ENCODE data around the gene IDH2.

- TF ChIP-seq, protein P1, sequence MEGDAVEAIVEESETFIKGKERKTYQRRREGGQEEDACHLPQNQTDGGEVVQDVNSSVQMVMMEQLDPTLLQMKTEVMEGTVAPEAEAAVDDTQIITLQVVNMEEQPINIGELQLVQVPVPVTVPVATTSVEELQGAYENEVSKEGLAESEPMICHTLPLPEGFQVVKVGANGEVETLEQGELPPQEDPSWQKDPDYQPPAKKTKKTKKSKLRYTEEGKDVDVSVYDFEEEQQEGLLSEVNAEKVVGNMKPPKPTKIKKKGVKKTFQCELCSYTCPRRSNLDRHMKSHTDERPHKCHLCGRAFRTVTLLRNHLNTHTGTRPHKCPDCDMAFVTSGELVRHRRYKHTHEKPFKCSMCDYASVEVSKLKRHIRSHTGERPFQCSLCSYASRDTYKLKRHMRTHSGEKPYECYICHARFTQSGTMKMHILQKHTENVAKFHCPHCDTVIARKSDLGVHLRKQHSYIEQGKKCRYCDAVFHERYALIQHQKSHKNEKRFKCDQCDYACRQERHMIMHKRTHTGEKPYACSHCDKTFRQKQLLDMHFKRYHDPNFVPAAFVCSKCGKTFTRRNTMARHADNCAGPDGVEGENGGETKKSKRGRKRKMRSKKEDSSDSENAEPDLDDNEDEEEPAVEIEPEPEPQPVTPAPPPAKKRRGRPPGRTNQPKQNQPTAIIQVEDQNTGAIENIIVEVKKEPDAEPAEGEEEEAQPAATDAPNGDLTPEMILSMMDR (tag by site-specific recombination; IDR thresholded peaks at IDR 0.05) = no peak
- TF ChIP-seq HOXD13 (CRISPR knock-in tag; IDR thresholded peaks at IDR 0.05; ENCODE audit: borderline replicate concordance) (no peak), ELK4 (IDR thresholded peaks at IDR 0.05; ENCODE audit: borderline replicate concordance, low read depth, low read length) (no peak), KLF1 (tag by site-specific recombination; IDR thresholded peaks at IDR 0.05) (no peak)
- TF ChIP-seq, protein P2, sequence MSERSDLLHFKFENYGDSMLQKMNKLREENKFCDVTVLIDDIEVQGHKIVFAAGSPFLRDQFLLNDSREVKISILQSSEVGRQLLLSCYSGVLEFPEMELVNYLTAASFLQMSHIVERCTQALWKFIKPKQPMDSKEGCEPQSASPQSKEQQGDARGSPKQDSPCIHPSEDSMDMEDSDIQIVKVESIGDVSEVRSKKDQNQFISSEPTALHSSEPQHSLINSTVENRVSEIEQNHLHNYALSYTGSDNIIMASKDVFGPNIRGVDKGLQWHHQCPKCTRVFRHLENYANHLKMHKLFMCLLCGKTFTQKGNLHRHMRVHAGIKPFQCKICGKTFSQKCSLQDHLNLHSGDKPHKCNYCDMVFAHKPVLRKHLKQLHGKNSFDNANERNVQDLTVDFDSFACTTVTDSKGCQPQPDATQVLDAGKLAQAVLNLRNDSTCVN (tag by site-specific recombination; optimal IDR thresholded peaks at IDR 0.05) = no peak
Measured at GRCh38 chr15:90121086-90121485, 18.8 kb upstream of the IDH2 start.
